Measurements from ENCODE around the gene ZNF436.

ZNF436 gene

GRCh38 chr1:23400324-23401114, 30.9 kb upstream of the ZNF436 start:
- TF ChIP-seq JUND (IDR thresholded peaks at IDR 0.05; ENCODE audit: low read depth), result no peak
- in situ Hi-C loops (cut with HindIII; ENCODE audit: low pct_unique_long_range_greater_than_20kb, low sequenced_read_pairs), result no loop called here
- DNase-seq (ENCODE audit: low read depth in 1 of 2, low spot score in 1 of 2), result no peak

DNA sequence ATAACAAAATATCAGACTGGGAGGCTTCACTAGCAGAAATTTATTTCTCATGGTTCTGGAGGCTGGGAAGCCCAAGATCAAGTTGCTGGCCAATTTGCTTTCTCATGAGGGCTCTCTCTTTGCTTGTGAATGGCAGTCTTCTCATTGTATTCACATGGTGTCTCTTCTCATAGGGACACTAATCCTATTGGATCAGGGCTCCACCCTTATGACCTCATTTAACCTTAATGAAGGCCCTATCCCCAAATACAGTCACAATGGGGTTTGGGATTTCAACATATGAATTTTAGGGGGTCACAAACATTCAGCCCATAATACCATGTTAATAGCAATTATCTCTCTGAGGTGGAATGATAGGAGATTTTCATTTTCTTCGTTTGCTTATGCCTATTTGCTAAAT, 29.6 kb upstream of the ZNF436 start:
- no peak for TF ChIP-seq JUND (IDR thresholded peaks at IDR 0.05; ENCODE audit: low read depth)
- no peak for DNase-seq (ENCODE audit: low read depth in 1 of 2, low spot score in 1 of 2)
- in situ Hi-C loops (cut with HindIII; ENCODE audit: low pct_unique_long_range_greater_than_20kb, low sequenced_read_pairs), result no loop called here

DNA sequence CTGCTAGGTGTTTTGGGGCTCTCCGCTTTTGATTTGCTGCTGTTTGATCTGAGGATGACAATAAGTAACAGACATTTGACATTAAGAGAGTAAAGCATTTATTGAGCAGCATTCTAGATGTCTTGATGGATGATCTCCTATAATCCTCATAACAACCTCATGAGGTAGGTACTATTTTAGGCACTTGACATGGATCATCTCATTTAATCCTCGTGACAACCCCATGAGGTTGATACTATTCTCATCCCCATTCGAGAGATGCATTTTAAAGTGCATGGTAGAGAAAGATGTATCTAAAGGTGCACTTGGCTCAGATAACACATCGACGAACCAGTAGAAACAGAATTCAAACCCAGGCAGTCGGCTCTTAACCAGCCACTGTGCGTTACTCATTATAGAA, 28.3 kb upstream of the ZNF436 start:
- no peak for DNase-seq (ENCODE audit: low read depth in 1 of 2, low spot score in 1 of 2)
- in situ Hi-C loops (cut with HindIII; ENCODE audit: low pct_unique_long_range_greater_than_20kb, low sequenced_read_pairs), result no loop called here
- TF ChIP-seq JUND (IDR thresholded peaks at IDR 0.05; ENCODE audit: low read depth), result no peak

- in situ Hi-C loops (cut with HindIII; ENCODE audit: low pct_unique_long_range_greater_than_20kb, low sequenced_read_pairs), result no loop called here
- no peak for DNase-seq (ENCODE audit: low read depth in 1 of 2, low spot score in 1 of 2)
- no peak for TF ChIP-seq JUND (IDR thresholded peaks at IDR 0.05; ENCODE audit: low read depth)
These were observed 26.7 kb upstream of the ZNF436 start for GRCh38 chr1:23396380-23396779.

DNA sequence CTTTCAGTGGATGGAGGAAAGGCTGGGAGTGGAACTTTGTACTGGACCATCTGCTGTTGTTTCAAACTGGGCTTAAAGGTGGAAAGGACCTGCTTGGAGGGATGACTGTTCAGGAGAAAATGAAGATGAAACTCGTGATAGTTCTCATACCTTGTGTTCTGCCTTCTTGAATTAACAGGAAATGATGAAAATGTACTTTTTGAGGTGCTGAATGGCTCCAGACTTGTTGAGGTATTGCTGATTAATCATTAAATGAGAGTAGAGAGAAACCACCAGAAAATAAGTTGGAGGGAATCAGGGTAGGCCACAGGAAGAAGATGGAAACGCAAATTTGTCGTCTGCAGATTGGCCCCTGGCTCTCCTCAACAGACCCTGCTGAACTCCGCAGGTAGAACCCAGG, 26.2 kb upstream of the ZNF436 start:
- DNase-seq (ENCODE audit: low read depth in 1 of 2, low spot score in 1 of 2), result no peak
- in situ Hi-C loops (cut with HindIII; ENCODE audit: low pct_unique_long_range_greater_than_20kb, low sequenced_read_pairs), result no loop called here
- TF ChIP-seq JUND (IDR thresholded peaks at IDR 0.05; ENCODE audit: low read depth), result no peak

GRCh38 chr1:23395154-23395724, 25.6 kb upstream of the ZNF436 start:
- in situ Hi-C loops (cut with HindIII; ENCODE audit: low pct_unique_long_range_greater_than_20kb, low sequenced_read_pairs), result no loop called here

DNA sequence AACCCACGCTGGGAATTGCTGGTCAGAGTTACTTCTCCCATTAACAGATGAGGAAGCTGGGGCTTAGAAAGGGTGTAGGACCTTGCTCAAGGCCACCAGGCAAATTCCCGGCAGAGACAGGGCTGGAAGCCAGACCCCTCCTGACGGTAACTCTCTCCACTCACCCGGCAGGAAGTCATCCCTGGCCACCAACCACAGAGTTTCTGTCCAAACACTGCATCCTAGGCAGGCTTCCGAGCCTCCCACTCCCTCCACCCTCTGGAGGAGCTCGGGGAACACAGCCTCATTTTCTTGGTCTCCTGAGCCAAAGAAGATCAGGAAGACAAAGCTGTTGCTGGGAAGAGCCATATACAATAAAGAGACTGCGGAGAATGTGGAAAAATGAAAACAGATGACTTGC, 25.0 kb upstream of the ZNF436 start:
- in situ Hi-C loops (cut with HindIII; ENCODE audit: low pct_unique_long_range_greater_than_20kb, low sequenced_read_pairs), result no loop called here
- DNase-seq (ENCODE audit: low read depth in 1 of 2, low spot score in 1 of 2), result no peak
- no peak for TF ChIP-seq JUND (IDR thresholded peaks at IDR 0.05; ENCODE audit: low read depth)

More at GRCh38 chr1:23395154-23395724, 25.6 kb upstream of the ZNF436 start:
- no peak for DNase-seq (ENCODE audit: low read depth in 1 of 2, low spot score in 1 of 2)
- TF ChIP-seq JUND (IDR thresholded peaks at IDR 0.05; ENCODE audit: low read depth), result no peak

- no peak for TF ChIP-seq JUND (IDR thresholded peaks at IDR 0.05; ENCODE audit: low read depth)
- DNase-seq (ENCODE audit: low read depth in 1 of 2, low spot score in 1 of 2), result no peak
- in situ Hi-C loops (cut with HindIII; ENCODE audit: low pct_unique_long_range_greater_than_20kb, low sequenced_read_pairs), result no loop called here
These were observed 24.5 kb upstream of the ZNF436 start for GRCh38 chr1:23394181-23394580.

DNA sequence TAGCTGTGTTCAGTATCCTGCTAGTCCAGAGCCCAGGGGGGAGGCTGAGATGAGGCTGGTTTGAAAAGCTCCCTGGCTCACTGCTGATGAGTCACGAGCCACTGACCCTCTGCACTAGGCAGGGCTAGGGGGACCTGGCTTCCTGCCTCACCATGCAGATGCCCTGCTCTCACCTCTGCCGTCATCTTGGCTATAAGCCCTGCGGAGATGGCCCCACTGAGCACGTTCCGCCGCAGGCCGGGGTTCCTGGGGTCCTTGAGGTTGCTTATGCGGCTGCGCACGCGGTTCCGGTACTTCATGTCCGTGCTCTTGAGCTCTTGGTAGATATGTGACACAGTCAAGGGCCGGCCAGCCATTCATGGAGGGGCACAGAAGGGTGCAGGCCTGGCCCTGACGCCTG, 24.1 kb upstream of the ZNF436 start:
- in situ Hi-C loops (cut with HindIII; ENCODE audit: low pct_unique_long_range_greater_than_20kb, low sequenced_read_pairs), result no loop called here
- no peak for DNase-seq (ENCODE audit: low read depth in 1 of 2, low spot score in 1 of 2)
- no peak for TF ChIP-seq JUND (IDR thresholded peaks at IDR 0.05; ENCODE audit: low read depth)

GRCh38 chr1:23392125-23392855, 22.7 kb upstream of the ZNF436 start:
- TF ChIP-seq JUND (IDR thresholded peaks at IDR 0.05; ENCODE audit: low read depth), result no peak
- in situ Hi-C loops (cut with HindIII; ENCODE audit: low pct_unique_long_range_greater_than_20kb, low sequenced_read_pairs), result no loop called here
- peak in 1 of 2 experiments; percentile 42 for DNase-seq (ENCODE audit: low read depth in 1 of 2, low spot score in 1 of 2)

DNA sequence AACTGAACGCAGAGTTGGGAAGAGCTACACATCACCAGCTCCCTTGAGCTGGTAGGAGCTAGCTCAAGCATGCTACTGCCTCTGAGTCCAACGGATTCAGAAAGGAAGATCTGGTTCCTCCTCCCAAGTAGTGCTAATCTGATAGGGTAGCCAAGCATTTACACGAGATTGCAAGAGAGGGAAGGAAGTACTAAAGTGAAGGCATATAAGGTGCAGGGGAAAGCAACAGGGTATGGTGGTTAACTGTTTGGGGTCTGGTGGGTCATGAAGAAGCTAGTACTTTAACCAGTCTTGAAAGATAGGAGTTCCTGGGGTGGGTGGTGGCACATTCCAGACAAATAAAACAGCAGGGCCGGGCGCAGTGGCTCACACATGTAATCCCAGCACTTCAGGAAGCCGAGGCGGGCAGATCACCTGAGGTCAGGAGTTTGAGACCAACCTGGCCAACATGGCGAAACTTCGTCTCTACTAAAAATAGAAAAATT, 20.2 kb upstream of the ZNF436 start:
- no peak for TF ChIP-seq JUND (IDR thresholded peaks at IDR 0.05; ENCODE audit: low read depth)
- in situ Hi-C loops (cut with HindIII; ENCODE audit: low pct_unique_long_range_greater_than_20kb, low sequenced_read_pairs), result no loop called here
- no peak for DNase-seq (ENCODE audit: low read depth in 1 of 2, low spot score in 1 of 2)

DNA sequence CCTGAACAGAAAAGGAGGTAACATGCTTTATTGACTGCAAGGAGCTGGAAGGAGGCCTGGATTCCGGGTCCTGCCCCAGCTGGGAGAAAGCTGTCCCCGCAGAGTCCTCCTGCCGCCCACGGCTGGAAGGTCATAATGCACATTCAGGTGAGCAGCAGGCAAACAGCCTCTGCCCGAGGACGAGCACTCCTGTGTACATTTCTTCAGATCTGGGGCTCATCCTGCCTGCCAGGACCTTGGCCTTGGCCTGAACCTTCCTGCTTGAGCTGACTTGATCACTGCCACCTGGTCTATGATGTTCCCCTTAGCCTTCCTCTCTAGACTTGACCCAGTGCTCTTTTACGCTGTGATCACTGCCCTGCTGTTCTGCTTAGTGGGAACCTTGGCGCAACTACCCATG, 17.9 kb upstream of the ZNF436 start:
- TF ChIP-seq JUND (IDR thresholded peaks at IDR 0.05; ENCODE audit: low read depth), result no peak
- in situ Hi-C loops (cut with HindIII; ENCODE audit: low pct_unique_long_range_greater_than_20kb, low sequenced_read_pairs), result no loop called here
- DNase-seq (ENCODE audit: low read depth in 1 of 2, low spot score in 1 of 2), result no peak

- in situ Hi-C loops (cut with HindIII; ENCODE audit: low pct_unique_long_range_greater_than_20kb, low sequenced_read_pairs), result no loop called here
- no peak for DNase-seq (ENCODE audit: low read depth in 1 of 2, low spot score in 1 of 2)
- TF ChIP-seq JUND (IDR thresholded peaks at IDR 0.05; ENCODE audit: low read depth), result no peak
These were observed 15.5 kb upstream of the ZNF436 start for GRCh38 chr1:23385119-23385621.
